DOHH2 (cell line): Measurements from ENCODE around the gene ACD.

Experiments used
- CTCF ChIP-seq: fragments of 200-600 bp; sonication (generic); IDR thresholded peaks from one replicate; pipeline ENCODE4 v1.5.1; 2014; ENCODE audit warnings: antibody characterized with exemption, mild to moderate bottlenecking, low read depth, low read length; ENCODE audit not compliant: poor library complexity, severe bottlenecking
- EZH2phosphoT487 ChIP-seq: fragments of 200-600 bp; sonication (generic); IDR thresholded peaks from 2 replicates; pipeline ENCODE4 v1.6.1; 2017; ENCODE audit warnings: borderline replicate concordance, mild to moderate bottlenecking, antibody characterized with exemption, low read length, moderate library complexity, mixed read lengths

- TF ChIP-seq CTCF: no peak
- no peak for TF ChIP-seq EZH2phosphoT487
Observed at GRCh38 chr16:67656344-67657016, 3.6 kb downstream of the ACD start.
